Progenitor cell of endocrine pancreas (in vitro differentiated cells): ENCODE measurements around the gene RRP9. TPM values are rescaled to one million over a fixed set of nuclear protein-coding genes. Genes with fewer than 3 reads are reported as not detected.

Experiments used
- DNase-seq: peaks from one replicate; pipeline ENCODE4 v3.0.0; 2021; ENCODE audit warnings: low spot score; ENCODE audit not compliant: unreplicated experiment
- H3K27ac Mint-ChIP-seq: 2 replicates; pipeline ENCODE4 v1.8.0; 2021; ENCODE audit warnings: mild to moderate bottlenecking, moderate library complexity, mixed read lengths
- H3K27me3 Mint-ChIP-seq: 2 replicates; pipeline ENCODE4 v1.8.0; 2021; ENCODE audit warnings: mixed read lengths
- H3K36me3 Mint-ChIP-seq: 2 replicates; pipeline ENCODE4 v1.8.0; 2022; ENCODE audit warnings: mixed read lengths; ENCODE audit not compliant: insufficient read depth
- H3K4me1 Mint-ChIP-seq: 2 replicates; pipeline ENCODE4 v1.8.0; 2021; ENCODE audit warnings: low read depth, mixed read lengths
- H3K4me3 Mint-ChIP-seq: 2 replicates; pipeline ENCODE4 v1.8.0; 2021; ENCODE audit warnings: low read depth, mild to moderate bottlenecking, moderate library complexity, mixed read lengths
- H3K9me3 Mint-ChIP-seq: 2 replicates; pipeline ENCODE4 v1.8.0; 2021; ENCODE audit warnings: low read depth, mixed read lengths
- total RNA-seq: library from RNA; stranded (reverse); gene quantifications from 2 replicates; pipeline ENCODE4 v1.2.1, GENCODE V29; 2021
- TF ChIP-seq, protein P1 (sequence below): fragments of 200-600 bp; sonication (generic); IDR thresholded peaks from one replicate; pipeline ENCODE4 v1.5.0; 2021; ENCODE audit warnings: antibody characterized with exemption, mild to moderate bottlenecking; ENCODE audit not compliant: unreplicated experiment

The RRP9 gene
- total RNA-seq, 1 donor from 2014 or later, result 22.5 TPM

DNA sequence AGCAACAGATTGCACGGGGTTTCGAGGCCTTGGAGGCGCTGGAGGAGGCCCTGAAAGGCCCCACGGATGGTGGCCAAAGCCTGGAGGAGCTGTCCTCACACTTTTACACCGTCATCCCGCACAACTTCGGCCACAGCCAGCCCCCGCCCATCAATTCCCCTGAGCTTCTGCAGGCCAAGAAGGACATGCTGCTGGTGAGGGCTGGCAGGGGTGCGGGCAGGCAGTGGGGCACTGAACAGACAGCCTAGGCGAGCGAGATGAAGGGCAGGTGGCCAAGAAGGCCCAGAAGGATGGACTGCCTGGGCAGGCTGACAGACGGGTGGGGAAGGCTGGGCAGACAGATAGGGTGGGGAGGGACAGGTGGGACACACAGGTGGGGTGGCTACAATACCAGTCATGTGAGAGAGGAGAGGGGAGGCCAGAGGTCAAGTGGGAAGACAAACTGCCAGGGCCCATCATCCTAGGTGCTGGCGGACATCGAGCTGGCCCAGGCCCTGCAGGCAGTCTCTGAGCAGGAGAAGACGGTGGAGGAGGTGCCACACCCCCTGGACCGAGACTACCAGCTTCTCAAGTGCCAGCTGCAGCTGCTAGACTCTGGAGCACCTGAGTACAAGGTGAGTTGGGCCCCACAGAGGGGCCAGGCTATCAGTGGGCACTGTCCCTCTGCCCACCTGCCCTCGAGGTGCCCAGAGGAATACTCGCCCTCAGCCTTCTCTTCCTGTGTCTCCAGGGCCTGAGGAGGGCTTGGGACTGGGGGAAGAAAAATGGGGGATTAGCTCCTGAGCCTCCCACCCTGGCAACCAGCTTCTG lies 3.5 kb upstream of the RRP9 start:
- peak; percentile 5 for DNase-seq
- TF ChIP-seq, protein P1, sequence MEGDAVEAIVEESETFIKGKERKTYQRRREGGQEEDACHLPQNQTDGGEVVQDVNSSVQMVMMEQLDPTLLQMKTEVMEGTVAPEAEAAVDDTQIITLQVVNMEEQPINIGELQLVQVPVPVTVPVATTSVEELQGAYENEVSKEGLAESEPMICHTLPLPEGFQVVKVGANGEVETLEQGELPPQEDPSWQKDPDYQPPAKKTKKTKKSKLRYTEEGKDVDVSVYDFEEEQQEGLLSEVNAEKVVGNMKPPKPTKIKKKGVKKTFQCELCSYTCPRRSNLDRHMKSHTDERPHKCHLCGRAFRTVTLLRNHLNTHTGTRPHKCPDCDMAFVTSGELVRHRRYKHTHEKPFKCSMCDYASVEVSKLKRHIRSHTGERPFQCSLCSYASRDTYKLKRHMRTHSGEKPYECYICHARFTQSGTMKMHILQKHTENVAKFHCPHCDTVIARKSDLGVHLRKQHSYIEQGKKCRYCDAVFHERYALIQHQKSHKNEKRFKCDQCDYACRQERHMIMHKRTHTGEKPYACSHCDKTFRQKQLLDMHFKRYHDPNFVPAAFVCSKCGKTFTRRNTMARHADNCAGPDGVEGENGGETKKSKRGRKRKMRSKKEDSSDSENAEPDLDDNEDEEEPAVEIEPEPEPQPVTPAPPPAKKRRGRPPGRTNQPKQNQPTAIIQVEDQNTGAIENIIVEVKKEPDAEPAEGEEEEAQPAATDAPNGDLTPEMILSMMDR, result no peak
- peaks cover 2% of the 10 kb centered on the region for H3K27me3 Mint-ChIP-seq

GRCh38 chr3:51944451-51945021 lies 2.8 kb upstream of the RRP9 start:
- no peaks in the 10 kb centered on the region for H3K36me3 Mint-ChIP-seq
- H3K27ac Mint-ChIP-seq, result no peak overlapping the region
- H3K4me3 Mint-ChIP-seq, result no peak overlapping the region
- no peaks in the 10 kb centered on the region for H3K27me3 Mint-ChIP-seq
- DNase-seq, result peak; percentile 9
- TF ChIP-seq, protein P1, result no peak
- H3K4me1 Mint-ChIP-seq, result peaks cover 12% of the 10 kb centered on the region
- H3K9me3 Mint-ChIP-seq, result no peaks in the 10 kb centered on the region

More for the DNA sequence above, 3.5 kb upstream of the RRP9 start:
- no peaks in the 10 kb centered on the region for H3K9me3 Mint-ChIP-seq
- peaks cover 12% of the 10 kb centered on the region for H3K4me1 Mint-ChIP-seq
- H3K27ac Mint-ChIP-seq, result peak overlapping the region; percentile 69
- no peak overlapping the region for H3K4me3 Mint-ChIP-seq
- no peaks in the 10 kb centered on the region for H3K36me3 Mint-ChIP-seq

GRCh38 chr3:51943451-51944391 lies 2.0 kb upstream of the RRP9 start:
- Mint-ChIP-seq H3K4me1 (peaks cover 12% of the 10 kb centered on the region), H3K9me3 (no peaks in the 10 kb centered on the region), H3K27me3 (no peaks in the 10 kb centered on the region), H3K27ac (no peak overlapping the region), H3K4me3 (no peak overlapping the region), H3K36me3 (no peaks in the 10 kb centered on the region)
- TF ChIP-seq, protein P1, result no peak
- DNase-seq, result peak; percentile 6

DNA sequence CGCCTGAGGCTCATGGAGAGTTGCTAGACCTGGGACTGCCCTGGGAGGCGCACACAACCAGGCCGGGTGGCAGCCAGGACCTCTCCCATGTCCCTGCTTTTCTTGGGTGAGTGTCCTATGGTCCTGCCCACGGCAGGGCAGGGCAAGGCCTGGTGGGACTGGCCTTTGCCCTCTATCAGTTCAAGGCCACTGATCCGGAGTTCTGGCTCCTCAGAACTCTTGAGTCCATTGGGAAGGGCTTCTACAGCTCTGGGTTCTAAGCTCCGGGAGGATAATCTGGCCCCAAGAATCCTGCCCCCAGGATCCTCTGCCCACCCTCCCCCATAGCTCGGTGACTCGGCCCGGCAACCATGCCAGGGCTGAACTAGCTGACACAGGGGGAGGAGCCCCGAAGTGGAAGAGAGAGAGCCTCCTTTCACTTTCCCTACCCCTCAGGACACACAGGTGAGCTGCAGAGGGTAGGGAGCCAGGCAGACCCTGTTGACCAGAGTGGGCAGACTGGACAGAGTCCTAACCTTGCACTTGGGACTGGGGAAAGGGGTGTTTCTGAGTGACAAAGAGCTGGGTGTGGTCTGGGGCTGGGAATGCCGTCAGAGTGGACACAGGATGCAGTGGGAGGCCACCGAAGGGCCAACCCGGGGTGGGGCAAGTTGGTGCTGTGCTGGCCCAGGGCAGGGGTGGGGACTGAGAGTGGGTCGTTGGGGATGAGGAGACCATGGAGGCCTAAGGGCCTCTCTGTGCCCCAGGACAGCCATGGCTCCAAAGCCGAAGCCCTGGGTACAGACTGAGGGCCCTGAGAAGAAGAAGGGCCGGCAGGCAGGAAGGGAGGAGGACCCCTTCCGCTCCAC lies 1.1 kb upstream of the RRP9 start:
- H3K27me3 Mint-ChIP-seq, result no peaks in the 10 kb centered on the region

More for the DNA sequence above, 1.1 kb upstream of the RRP9 start:
- Mint-ChIP-seq H3K9me3 (no peaks in the 10 kb centered on the region), H3K27ac (no peak overlapping the region), H3K36me3 (peaks cover 2% of the 10 kb centered on the region), H3K4me3 (peak overlapping the region; percentile 77), H3K4me1 (peaks cover 12% of the 10 kb centered on the region)
- TF ChIP-seq, protein P1, result no peak
- peak; percentile 20 for DNase-seq
